Heart left ventricle (tissue), 16 donors: ENCODE results near the gene ZFYVE26. TPM values are rescaled to one million over a fixed set of nuclear protein-coding genes. Genes with fewer than 3 reads are reported as not detected.

Experiments used
- ATAC-seq, 4 donors: fragments of 200-7000 bp; cut with Tn5 transposase; one replicate each; pipeline ENCODE4 v1.9.1; 2020 to 2022; ENCODE audit warnings: moderate library complexity in 4 of 4, mild to moderate bottlenecking in 3 of 4, moderate number of reproducible peaks in 1 of 4
- DNase-seq, 5 donors: peaks; one replicate each; pipeline ENCODE4 v3.0.0-alpha.2; 2020
- H3K27ac ChIP-seq, 12 donors: fragments of 200-600 bp; sonication (generic) in 4 of 12; one replicate each; pipeline versions ENCODE4 v1.5.0 to v1.8.0; 2016 to 2022; ENCODE audit warnings: mild to moderate bottlenecking in 2 of 12
- H3K27me3 ChIP-seq, 9 donors: fragments of 200-600 bp; sonication (generic) in 2 of 9; one replicate each; pipeline versions ENCODE4 v1.5.1 to v1.8.0; 2016 to 2022; ENCODE audit warnings: mild to moderate bottlenecking in 3 of 9
- H3K36me3 ChIP-seq, 9 donors: fragments of 200-600 bp; sonication (generic) in 2 of 9; one replicate each; pipeline versions ENCODE4 v1.5.0 to v1.8.0; 2018 to 2022; ENCODE audit warnings: mild to moderate bottlenecking in 2 of 9
- H3K4me1 ChIP-seq, 12 donors: fragments of 200-600 bp; sonication (generic) in 4 of 12; one replicate each; pipeline versions ENCODE4 v1.5.0 to v1.8.0; 2016 to 2022; ENCODE audit warnings: mild to moderate bottlenecking in 3 of 12
- H3K4me3 ChIP-seq, 12 donors: fragments of 200-600 bp; sonication (generic) in 4 of 12; one replicate each; pipeline versions ENCODE4 v1.5.0 to v1.8.0; 2017 to 2022; ENCODE audit warnings: mild to moderate bottlenecking in 9 of 12, moderate library complexity in 4 of 12
- H3K9me3 ChIP-seq, 12 donors: fragments of 200-600 bp; sonication (generic) in 4 of 12; one replicate each; pipeline versions ENCODE4 v1.5.0 to v1.8.0; 2016 to 2022; ENCODE audit warnings: mild to moderate bottlenecking in 1 of 12
- POLR2A ChIP-seq, 2 donors: fragments of 450-650 bp; IDR thresholded peaks; one replicate each; pipeline ENCODE4 v1.6.1; 2017; ENCODE audit warnings: antibody characterized with exemption in 2 of 2, mild to moderate bottlenecking in 2 of 2, moderate library complexity in 2 of 2
- WGBS, 4 donors: extraction: QIAGEN DNeasy Blood & Tissue Kit in 2 of 4; methylation state at CpG; one replicate each; pipeline versions ENCODE4 v1.1.5 to v1.1.7; 2013 to 2018; 5-methylcytosine and 5-hydroxymethylcytosine counted together
- intact Hi-C, 10 donors: fragments of 100-400 bp; cut with DNase I; formaldehyde crosslinking; loops; one replicate each; pipeline versions ENCODE4 v1.11.1 to v1.14.2; 2022
- polyA plus RNA-seq, 2 donors: library from polyadenylated mRNA; stranded (reverse); fragments of 200-250 nt; gene quantifications; one replicate each; pipeline ENCODE4 v1.2.3, GENCODE V29; 2013
- total RNA-seq, 9 donors: library from RNA; depleted of rRNA in 2 of 9; stranded (reverse); fragments of >200 nt in 2 of 9; fragmentation: NEBNext Ultra II Directional in 3 of 9; extraction: Animal tissue kit (Norgen Biotek cat#: 25700) in 3 of 9; gene quantifications; one replicate each; pipeline versions ENCODE4 v1.1.0 to v1.2.4, GENCODE V29; 2016 to 2023
- TF ChIP-seq, protein P1 (sequence below), 12 donors: fragments of 200-600 bp; sonication (generic) in 4 of 12; IDR thresholded peaks; one replicate each; pipeline versions ENCODE4 v1.5.0 to v1.8.0; 2018 to 2022; ENCODE audit warnings: antibody characterized with exemption in 12 of 12, mild to moderate bottlenecking in 5 of 12
- donor health status: ischemic (EF 13 %, LVEDD 7.1; RV severe dilation, severe dysfunction).
- donor health status: healthy with polysubstance abuse.
- donor health status: DM: no; HTN: yes; CAD: no.
- donor health status: DM: no; HTN: no; CAD: no.
- donor health status: ischemic (EF 25% LVEDD 6.9; RV normal size, moderate dysfunction).
- donor health status: ischemic (EF 25% LVEDD 5.7; RV mildly dilated, moderate dysfunction).
- donor health status: healthy.
- donor health status: DM: yes; HTN: yes; CAD: no.
- donor health status: ischemic (EF 35%, LVEDD 5.7; RV mildly dilated, moderate dysfunction).
- donor health status: nonischemic (EF 11% LVEDD 7.7; RV severe dilation, severe dysfunction).
- donor health status: DM: yes; HTN: yes; CAD: no.
- donor health status: PGD.
- donor health status: ischemic (EF 29% LVEDD 5.4; RV normal size, mild dysfunction).
- donor health status: nonischemic (EF 23%, LVEDD 6.1; RV moderate dilation, normal function).

ZFYVE26 gene
- total and polyA plus RNA-seq, 11 donors: 5.1 to 24.1 (median 18.2) TPM

DNA sequence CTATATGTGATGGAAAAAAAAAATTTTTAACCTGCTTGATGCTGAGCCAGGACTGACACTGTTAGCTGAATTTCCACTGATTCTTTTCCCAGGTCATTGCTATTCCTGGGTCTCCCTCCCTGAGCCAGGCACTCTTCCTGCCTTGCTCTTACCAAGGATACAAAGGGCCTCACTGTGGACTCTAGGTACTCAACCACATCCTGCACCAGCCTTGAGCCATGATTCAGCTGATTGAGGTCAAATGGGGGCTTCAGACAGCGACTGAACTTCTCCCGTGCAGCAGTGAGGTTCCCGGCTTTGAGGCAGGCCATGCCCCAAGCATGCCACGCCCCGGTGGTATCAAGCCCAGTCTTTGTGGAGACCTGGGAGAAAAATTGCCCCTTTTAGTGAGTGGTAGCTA, 54.3 kb downstream of the ZFYVE26 start:
- intact Hi-C loops: no loop called here
- peaks cover 0 to 89% (median 80%) of the 10 kb centered on the region in 9 donors for H3K36me3 ChIP-seq

DNA sequence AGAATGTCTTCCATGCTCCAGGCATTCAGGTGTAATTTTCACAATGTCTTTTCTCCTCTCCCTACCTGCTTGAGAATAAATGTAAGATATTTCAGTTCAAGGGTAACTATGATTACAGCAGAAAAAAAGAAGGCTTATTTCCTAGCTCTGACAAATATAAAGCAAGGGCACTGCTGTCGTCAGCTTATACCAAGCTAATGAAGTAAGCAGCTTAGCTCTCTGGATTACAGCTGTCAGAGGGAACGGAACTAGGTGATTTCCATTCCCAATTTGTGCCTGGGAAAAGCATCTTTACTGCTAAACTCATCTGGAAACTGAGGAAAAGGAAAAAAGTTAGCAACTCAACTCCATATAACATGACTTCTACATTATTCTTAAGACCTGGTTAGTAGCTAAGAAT, 56.5 kb downstream of the ZFYVE26 start:
- H3K4me1 ChIP-seq: no peaks in the 10 kb centered on the region
- no peak overlapping the region for H3K27ac ChIP-seq
- ATAC-seq: no peak
- 91 to 98% (median 96%) methylated on average over 2 of the region's 2 CpGs for WGBS, 4 donors
- no peak for DNase-seq
- no peak overlapping the region for H3K4me3 ChIP-seq
- no peaks in the 10 kb centered on the region for H3K27me3 ChIP-seq
- peaks cover 0 to 89% (median 74%) of the 10 kb centered on the region in 9 donors for H3K36me3 ChIP-seq
- TF ChIP-seq, protein P1, sequence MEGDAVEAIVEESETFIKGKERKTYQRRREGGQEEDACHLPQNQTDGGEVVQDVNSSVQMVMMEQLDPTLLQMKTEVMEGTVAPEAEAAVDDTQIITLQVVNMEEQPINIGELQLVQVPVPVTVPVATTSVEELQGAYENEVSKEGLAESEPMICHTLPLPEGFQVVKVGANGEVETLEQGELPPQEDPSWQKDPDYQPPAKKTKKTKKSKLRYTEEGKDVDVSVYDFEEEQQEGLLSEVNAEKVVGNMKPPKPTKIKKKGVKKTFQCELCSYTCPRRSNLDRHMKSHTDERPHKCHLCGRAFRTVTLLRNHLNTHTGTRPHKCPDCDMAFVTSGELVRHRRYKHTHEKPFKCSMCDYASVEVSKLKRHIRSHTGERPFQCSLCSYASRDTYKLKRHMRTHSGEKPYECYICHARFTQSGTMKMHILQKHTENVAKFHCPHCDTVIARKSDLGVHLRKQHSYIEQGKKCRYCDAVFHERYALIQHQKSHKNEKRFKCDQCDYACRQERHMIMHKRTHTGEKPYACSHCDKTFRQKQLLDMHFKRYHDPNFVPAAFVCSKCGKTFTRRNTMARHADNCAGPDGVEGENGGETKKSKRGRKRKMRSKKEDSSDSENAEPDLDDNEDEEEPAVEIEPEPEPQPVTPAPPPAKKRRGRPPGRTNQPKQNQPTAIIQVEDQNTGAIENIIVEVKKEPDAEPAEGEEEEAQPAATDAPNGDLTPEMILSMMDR (IDR thresholded peaks at IDR 0.05): no peak
- no peak for TF ChIP-seq POLR2A (IDR thresholded peaks at IDR 0.05)
- no peaks in the 10 kb centered on the region for H3K9me3 ChIP-seq
- intact Hi-C loops: no loop called here

More for the DNA sequence above, 54.3 kb downstream of the ZFYVE26 start:
- 90 to 96% (median 91%) methylated on average over 5 of the region's 5 CpGs for WGBS, 4 donors
- TF ChIP-seq, protein P1 (IDR thresholded peaks at IDR 0.05): no peak
- no peak for TF ChIP-seq POLR2A (IDR thresholded peaks at IDR 0.05)
- Histone ChIP-seq H3K27ac (no peak overlapping the region), H3K4me1 (peaks cover 0 to 17% (median 0%) of the 10 kb centered on the region in 12 donors), H3K9me3 (no peaks in the 10 kb centered on the region), H3K4me3 (no peak overlapping the region), H3K27me3 (no peaks in the 10 kb centered on the region)
- ATAC-seq (no peak), DNase-seq (no peak)

DNA sequence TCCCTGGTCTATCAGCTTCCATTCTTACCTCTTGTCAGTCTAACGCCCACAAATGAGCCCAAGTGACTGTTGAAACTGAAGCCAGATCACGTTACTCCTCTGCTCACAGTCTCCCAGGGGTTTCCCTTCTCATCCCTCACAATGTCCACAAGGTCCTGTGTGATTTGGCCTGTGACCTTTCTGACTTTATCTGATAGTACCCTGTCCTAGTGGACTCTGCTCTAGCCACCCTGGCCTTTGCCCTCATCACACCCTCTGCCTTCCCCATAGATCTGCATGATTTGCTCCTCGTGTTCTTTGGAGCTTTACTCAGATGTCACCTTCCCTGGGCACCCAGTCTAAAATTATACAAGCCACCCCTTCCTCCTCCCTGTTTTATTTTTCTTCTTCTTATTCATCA, 59.2 kb downstream of the ZFYVE26 start:
- ATAC-seq (no peak), DNase-seq (no peak)
- Histone ChIP-seq H3K4me1 (no peaks in the 10 kb centered on the region), H3K4me3 (no peak overlapping the region), H3K9me3 (no peaks in the 10 kb centered on the region), H3K27ac (no peak overlapping the region), H3K36me3 (peaks cover 5 to 89% (median 74%) of the 10 kb centered on the region in 9 donors), H3K27me3 (no peaks in the 10 kb centered on the region)
- no peak for TF ChIP-seq POLR2A (IDR thresholded peaks at IDR 0.05)
- TF ChIP-seq, protein P1 (IDR thresholded peaks at IDR 0.05): no peak
- WGBS, 4 donors: 80 to 97% (median 89%) methylated on average over 3 of the region's 3 CpGs
- intact Hi-C loops: no loop called here

DNA sequence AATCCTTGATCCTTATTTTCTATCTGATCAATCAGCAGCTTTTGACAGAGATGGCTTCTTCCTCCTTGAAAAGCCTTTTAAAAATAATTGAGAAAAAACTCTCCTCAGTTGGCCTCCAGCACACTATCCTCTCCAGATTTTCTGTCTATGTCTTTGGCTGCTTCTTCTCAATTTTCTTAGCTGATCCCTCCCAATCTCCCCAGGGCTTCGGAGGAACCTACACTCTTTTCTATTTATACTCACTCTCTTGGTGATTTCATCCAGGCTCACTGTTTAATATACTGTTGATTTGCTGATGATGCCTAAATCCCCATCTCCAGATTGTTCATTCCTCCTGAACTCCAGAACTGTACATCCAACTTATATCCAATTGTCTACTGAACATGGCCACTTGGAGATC, 59.9 kb downstream of the ZFYVE26 start:
- Histone ChIP-seq H3K27ac (no peak overlapping the region), H3K36me3 (peaks cover 5 to 89% (median 74%) of the 10 kb centered on the region in 9 donors), H3K4me1 (no peaks in the 10 kb centered on the region), H3K9me3 (no peaks in the 10 kb centered on the region), H3K4me3 (no peak overlapping the region), H3K27me3 (no peaks in the 10 kb centered on the region)
- no peak for DNase-seq
- 76 to 80% (median 79%) methylated on average over 1 of the region's 1 CpG for WGBS, 4 donors
- no peak for ATAC-seq
- intact Hi-C loops: no loop called here
- TF ChIP-seq, protein P1 (IDR thresholded peaks at IDR 0.05): no peak
- no peak for TF ChIP-seq POLR2A (IDR thresholded peaks at IDR 0.05)
